NCI-H1417 (cell line): Measurements from ENCODE around the gene SMAGP.
"Not testable (repeated sequence)": the region's sequence is repeated elsewhere in the genome, so short reads cannot be mapped to it uniquely, and the experiment has no call there.

Source experiments
- DNase-seq, 3 experiments: peaks; one replicate each; lab custom pipeline; 2025; lab: John Stamatoyannopoulos, UW

Gene SMAGP

GRCh38 chr12:51264297-51264696, 5.9 kb downstream of the SMAGP start:
- DNase-seq: no peak

- DNase-seq: no peak
These were observed 6.9 kb downstream of the SMAGP start for GRCh38 chr12:51263341-51263740.

- DNase-seq: peak in 1 of 3 experiments; percentile 21
These were observed 7.4 kb downstream of the SMAGP start for GRCh38 chr12:51262758-51263177.

- not testable (repeated sequence) for DNase-seq
These were observed 10.6 kb downstream of the SMAGP start for GRCh38 chr12:51259600-51259999.

GRCh38 chr12:51254536-51254935, 15.7 kb downstream of the SMAGP start:
- no peak for DNase-seq

- DNase-seq: no peak
These were observed 16.9 kb downstream of the SMAGP start for GRCh38 chr12:51253276-51253675.

- DNase-seq: peak; percentile 22 to 74 (median 41)
These were observed 22.6 kb downstream of the SMAGP start for GRCh38 chr12:51247523-51248206.

- DNase-seq: peak; percentile 3 to 39 (median 15)
These were observed 23.9 kb downstream of the SMAGP start for GRCh38 chr12:51246254-51246853.

GRCh38 chr12:51245476-51246253, 24.6 kb downstream of the SMAGP start:
- DNase-seq: no peak

- DNase-seq: no peak
These were observed 25.9 kb downstream of the SMAGP start for GRCh38 chr12:51244269-51244668.

GRCh38 chr12:51242876-51243275, 27.3 kb downstream of the SMAGP start:
- DNase-seq: no peak

GRCh38 chr12:51242120-51242519, 28.1 kb downstream of the SMAGP start:
- DNase-seq: no peak

GRCh38 chr12:51240971-51241370, 29.2 kb downstream of the SMAGP start:
- DNase-seq: no peak

- DNase-seq: peak; percentile 96 to 98 (median 98)
These were observed 31.5 kb downstream of the SMAGP start, which contains the start of gene DAZAP2 for GRCh38 chr12:51238510-51239334. Gene DAZAP2 (plus strand): TSS chr12:51238826. CDS start chr12:51238908, 82 bp downstream.

GRCh38 chr12:51238037-51238509, 32.1 kb downstream of the SMAGP start:
- peak in 1 of 3 experiments; percentile 47 for DNase-seq

- no peak for DNase-seq
These were observed 35.7 kb downstream of the SMAGP start for GRCh38 chr12:51234530-51234929.

- DNase-seq: no peak
These were observed 37.6 kb downstream of the SMAGP start for GRCh38 chr12:51232642-51233041.

- no peak for DNase-seq
These were observed 41.0 kb downstream of the SMAGP start for GRCh38 chr12:51229116-51229809.

GRCh38 chr12:51227962-51228361, 42.3 kb downstream of the SMAGP start:
- no peak for DNase-seq

GRCh38 chr12:51227112-51227511, 43.1 kb downstream of the SMAGP start:
- DNase-seq: not testable (repeated sequence)

- DNase-seq: no peak
These were observed 44.4 kb downstream of the SMAGP start for GRCh38 chr12:51225771-51226170.
